SJCRH30 (cell line): ENCODE measurements around the gene RERG. TPM values are rescaled to one million over a fixed set of nuclear protein-coding genes. Genes with fewer than 3 reads are reported as not detected.
A peak's percentile ranks its signal among the peaks of the same experiment; 100 is the strongest.

ENCODE experiments used
- DNase-seq, 2 experiments: peaks; one replicate each; pipeline ENCODE4 v3.0.0-alpha.2; 2015 to 2020
- H3K27ac ChIP-seq: fragments of 250-450 bp; sonication (Bioruptor Pico); 2 replicates; pipeline ENCODE4 v1.5.1; 2020; ENCODE audit warnings: mild to moderate bottlenecking, moderate library complexity
- H3K27me3 ChIP-seq: fragments of 250-450 bp; sonication (Bioruptor Pico); 2 replicates; pipeline ENCODE4 v1.5.1; 2020; ENCODE audit warnings: mild to moderate bottlenecking, moderate library complexity
- H3K36me3 ChIP-seq: fragments of 250-450 bp; sonication (Bioruptor Pico); 2 replicates; pipeline ENCODE4 v1.5.1; 2020; ENCODE audit warnings: mild to moderate bottlenecking, moderate library complexity
- H3K4me1 ChIP-seq: fragments of 250-450 bp; sonication (Bioruptor Pico); 2 replicates; pipeline ENCODE4 v1.5.1; 2020; ENCODE audit warnings: mild to moderate bottlenecking, moderate library complexity
- H3K4me3 ChIP-seq: fragments of 250-450 bp; sonication (Bioruptor Pico); 2 replicates; pipeline ENCODE4 v1.5.1; 2020; ENCODE audit warnings: mild to moderate bottlenecking, moderate library complexity
- H3K9me3 ChIP-seq: fragments of 250-450 bp; sonication (Bioruptor Pico); replicated peaks from 2 replicates; pipeline ENCODE4 v1.5.1; 2020; ENCODE audit warnings: mild to moderate bottlenecking, moderate library complexity
- total RNA-seq: library from RNA; depleted of rRNA; stranded (reverse); fragments of >200 nt; shearing (Covaris generic); gene quantifications from 2 replicates; pipeline ENCODE4 v1.2.3, GENCODE V29; 2014

Gene RERG
- total RNA-seq, 1 experiment from 2014 or later, result not detected

DNA sequence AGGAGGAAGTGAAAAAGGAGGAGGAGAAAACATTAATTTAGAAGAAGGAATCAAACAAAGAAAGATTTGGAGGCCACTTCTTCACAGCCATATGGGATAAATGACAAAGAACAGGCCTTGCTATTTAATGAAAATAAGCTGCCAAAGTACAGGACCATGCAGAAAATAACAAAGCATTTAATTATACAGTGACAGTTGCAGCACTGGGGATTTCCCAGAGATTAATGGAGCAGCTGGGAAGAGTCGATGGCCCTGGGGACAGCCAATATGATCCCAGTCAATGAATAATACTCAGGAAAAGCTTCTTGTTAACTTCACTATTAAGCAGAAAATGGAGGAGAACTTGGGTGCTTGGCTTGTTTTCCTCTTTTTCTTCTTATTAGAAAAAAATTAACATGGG lies 34.6 kb downstream of the RERG start:
- Histone ChIP-seq H3K27ac (no peak overlapping the region), H3K9me3 (no peaks in the 10 kb centered on the region), H3K4me3 (no peak overlapping the region), H3K4me1 (0 out of 2 replicates have a peak, but pooled peaks cover 6% of the 10 kb centered on the region), H3K36me3 (no peaks in the 10 kb centered on the region), H3K27me3 (no peaks in the 10 kb centered on the region)
- DNase-seq, result peak; percentile 8 to 20

DNA sequence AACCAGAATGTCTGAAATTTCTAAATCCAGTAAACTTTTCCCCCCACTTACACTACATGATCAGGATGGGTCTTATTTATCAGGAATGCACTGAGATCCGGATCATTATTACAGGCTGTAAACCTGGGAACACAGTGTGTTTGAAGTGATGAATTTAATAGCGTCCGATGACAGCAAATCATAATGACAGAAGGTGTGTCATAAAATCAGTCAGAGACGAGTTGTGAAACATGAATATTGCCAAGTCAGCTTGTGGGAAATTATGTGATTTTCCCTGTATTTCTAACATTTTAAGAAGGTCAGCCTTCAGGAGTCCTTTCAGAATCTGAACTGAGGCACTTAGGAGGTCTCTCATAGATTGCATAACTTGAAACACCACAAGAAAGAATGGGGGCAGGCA lies 36.7 kb downstream of the RERG start:
- Histone ChIP-seq H3K36me3 (no peaks in the 10 kb centered on the region), H3K27ac (no peak overlapping the region), H3K4me3 (no peak overlapping the region), H3K9me3 (no peaks in the 10 kb centered on the region), H3K27me3 (no peaks in the 10 kb centered on the region), H3K4me1 (0 out of 2 replicates have a peak, but pooled peaks cover 6% of the 10 kb centered on the region)
- no peak for DNase-seq

DNA sequence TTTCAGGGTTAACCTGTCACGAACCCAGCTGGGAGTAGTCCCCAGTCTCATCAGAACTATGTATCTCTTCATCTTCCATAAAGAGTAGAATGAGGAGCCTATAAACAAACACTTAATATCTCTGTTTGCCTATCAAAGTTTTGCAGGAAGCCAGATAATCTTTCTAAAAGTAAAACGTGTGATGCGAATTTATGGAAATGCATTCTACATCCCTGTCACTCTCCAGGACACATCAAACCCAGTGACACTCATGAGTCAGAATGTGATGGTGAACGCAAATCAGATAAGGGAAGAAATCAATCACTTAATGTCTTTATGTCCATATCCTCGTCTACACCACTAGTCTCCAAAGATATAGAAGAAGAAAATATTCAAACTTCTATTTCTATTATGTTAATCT lies 37.4 kb downstream of the RERG start:
- no peak for DNase-seq
- H3K36me3 ChIP-seq, result no peaks in the 10 kb centered on the region
- H3K9me3 ChIP-seq, result no peaks in the 10 kb centered on the region
- no peak overlapping the region for H3K4me3 ChIP-seq
- H3K27me3 ChIP-seq, result no peaks in the 10 kb centered on the region
- H3K4me1 ChIP-seq, result 0 out of 2 replicates have a peak, but pooled peaks cover 6% of the 10 kb centered on the region
- no peak overlapping the region for H3K27ac ChIP-seq

DNA sequence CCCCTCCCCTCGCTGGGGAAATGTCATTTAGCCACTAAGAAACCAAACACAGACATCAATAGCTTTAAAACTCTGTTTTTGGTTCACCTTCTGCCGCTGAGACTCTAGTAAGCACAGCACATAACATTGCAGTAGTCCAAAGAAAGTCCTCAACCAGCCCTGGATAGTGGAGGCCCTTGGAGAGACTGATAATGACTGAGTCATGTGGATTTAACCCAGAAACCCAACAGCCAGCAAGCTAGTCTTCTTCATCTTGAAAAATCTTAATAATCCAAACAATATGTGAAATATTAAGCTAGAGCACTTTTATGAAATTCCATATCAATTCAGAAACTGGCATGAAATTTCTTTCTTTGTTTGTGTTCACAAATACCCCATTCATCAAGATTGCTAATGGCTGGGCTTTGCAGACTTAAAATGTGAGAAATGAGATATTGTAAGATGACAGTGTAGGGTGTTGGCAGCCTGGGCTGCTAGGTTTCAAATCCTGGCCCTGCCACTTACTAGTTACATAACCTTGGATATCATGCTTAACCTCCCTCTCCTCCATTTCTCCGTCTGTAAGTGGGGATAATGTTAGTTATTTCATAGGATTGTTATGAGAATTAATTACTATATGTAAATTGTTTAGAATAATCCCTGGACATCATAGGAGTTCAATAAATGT lies 40.1 kb downstream of the RERG start:
- H3K9me3 ChIP-seq, result no peaks in the 10 kb centered on the region
- no peak for DNase-seq
- H3K27me3 ChIP-seq, result no peaks in the 10 kb centered on the region
- no peak overlapping the region for H3K4me3 ChIP-seq
- no peak overlapping the region for H3K27ac ChIP-seq
- H3K4me1 ChIP-seq, result 0 out of 2 replicates have a peak, but pooled peaks cover under 1% of the 10 kb centered on the region
- H3K36me3 ChIP-seq, result no peaks in the 10 kb centered on the region

DNA sequence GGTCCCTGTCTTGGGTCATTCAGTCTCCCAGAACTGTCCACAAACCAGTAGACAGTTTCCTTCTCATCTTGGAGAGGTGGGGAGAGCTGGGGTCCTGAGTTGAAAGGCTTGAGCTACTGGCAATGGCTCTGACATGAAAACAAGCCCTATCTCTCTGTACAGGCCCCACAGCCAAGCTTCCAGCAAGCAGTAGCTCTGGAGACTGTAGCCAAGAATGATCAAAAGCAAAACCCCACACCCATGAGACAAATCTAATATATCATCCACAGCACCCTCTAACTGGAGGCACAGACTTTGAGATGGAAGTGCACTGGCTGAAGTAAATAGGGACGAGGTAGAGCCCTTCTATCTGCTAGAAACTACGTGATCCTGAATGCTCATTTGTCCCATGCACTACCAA lies 40.9 kb downstream of the RERG start:
- Histone ChIP-seq H3K27me3 (no peaks in the 10 kb centered on the region), H3K27ac (no peak overlapping the region), H3K9me3 (no peaks in the 10 kb centered on the region), H3K36me3 (no peaks in the 10 kb centered on the region), H3K4me1 (no peaks in the 10 kb centered on the region), H3K4me3 (no peak overlapping the region)
- no peak for DNase-seq

DNA sequence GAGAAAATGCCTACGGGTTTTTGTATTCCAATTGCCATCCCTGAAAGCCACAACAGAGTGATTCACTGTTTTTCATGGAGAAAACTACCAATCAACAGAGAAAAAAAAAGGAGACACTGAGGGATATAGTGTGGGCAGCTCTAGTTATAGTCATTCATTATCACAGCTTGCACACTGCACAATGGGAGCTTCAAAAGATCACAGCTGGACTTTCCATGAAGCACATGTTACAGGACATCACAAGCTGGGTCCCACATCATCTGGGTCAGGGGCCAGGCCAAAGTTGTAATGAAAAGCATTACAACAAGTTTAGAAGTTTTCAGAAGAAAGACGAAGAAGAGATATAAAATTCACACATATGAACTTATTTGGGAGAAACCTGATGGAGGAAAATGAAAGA lies 41.5 kb downstream of the RERG start:
- no peaks in the 10 kb centered on the region for H3K4me1 ChIP-seq
- H3K36me3 ChIP-seq, result no peaks in the 10 kb centered on the region
- H3K9me3 ChIP-seq, result no peaks in the 10 kb centered on the region
- no peak overlapping the region for H3K27ac ChIP-seq
- H3K27me3 ChIP-seq, result no peaks in the 10 kb centered on the region
- H3K4me3 ChIP-seq, result no peak overlapping the region
- no peak for DNase-seq

DNA sequence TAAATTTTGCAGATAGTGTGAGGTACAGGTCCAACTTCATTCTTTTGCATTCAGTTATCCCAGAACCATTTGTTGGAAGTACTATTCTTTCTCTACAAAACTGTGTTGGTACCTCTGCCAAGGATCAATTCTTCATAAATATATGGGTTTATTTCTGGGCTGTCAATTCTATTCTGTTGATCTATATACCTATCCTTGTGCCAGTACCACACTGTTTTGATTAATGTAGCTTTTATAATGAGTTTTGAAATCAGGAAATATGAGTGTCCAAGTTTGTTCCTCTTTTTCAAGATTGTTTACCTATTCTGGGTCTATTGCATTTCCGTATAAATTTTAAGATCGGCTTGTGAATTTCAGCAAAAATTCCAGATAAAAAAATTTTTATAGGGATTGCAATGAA lies 48.1 kb downstream of the RERG start:
- Histone ChIP-seq H3K9me3 (no peaks in the 10 kb centered on the region), H3K27me3 (no peaks in the 10 kb centered on the region), H3K36me3 (no peaks in the 10 kb centered on the region), H3K4me1 (no peaks in the 10 kb centered on the region), H3K27ac (no peak overlapping the region), H3K4me3 (no peak overlapping the region)
- DNase-seq, result no peak

DNA sequence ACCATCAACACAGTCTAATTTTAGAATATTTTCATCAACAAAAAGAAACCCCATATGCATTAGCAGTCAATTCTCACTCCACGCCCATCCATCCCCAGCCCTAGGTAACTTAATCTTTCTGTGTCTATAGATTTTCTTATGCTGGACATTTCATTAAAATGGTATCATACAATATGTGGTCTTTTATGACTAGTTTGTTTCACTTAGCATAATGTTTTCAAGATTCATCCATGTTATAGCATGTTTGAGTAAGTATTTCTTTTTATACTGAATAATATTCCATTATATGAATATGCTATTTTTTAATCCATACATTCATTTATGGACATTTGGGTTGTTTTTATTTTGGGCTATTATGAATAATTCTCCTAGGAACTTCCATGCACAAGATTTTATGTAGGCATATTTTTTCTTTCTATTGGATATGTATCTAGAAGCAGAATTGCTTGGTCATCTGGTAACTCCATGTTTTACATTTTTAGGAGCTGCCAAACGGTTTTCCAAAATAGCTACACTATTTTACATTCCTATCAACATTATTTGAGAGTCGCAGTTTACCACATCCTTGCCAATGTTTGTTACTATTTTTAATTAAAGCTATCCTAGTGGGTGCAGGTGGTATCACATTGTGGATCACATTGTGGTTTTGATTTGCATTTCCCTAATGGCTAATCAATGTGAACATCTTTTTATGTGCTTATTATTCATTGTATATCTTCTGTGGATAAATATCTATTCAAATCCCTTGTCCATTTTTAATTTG lies 49.0 kb downstream of the RERG start:
- H3K4me3 ChIP-seq, result no peak overlapping the region
- no peak overlapping the region for H3K27ac ChIP-seq
- H3K9me3 ChIP-seq, result no peaks in the 10 kb centered on the region
- H3K4me1 ChIP-seq, result no peaks in the 10 kb centered on the region
- no peak for DNase-seq
- no peaks in the 10 kb centered on the region for H3K36me3 ChIP-seq
- H3K27me3 ChIP-seq, result no peaks in the 10 kb centered on the region

DNA sequence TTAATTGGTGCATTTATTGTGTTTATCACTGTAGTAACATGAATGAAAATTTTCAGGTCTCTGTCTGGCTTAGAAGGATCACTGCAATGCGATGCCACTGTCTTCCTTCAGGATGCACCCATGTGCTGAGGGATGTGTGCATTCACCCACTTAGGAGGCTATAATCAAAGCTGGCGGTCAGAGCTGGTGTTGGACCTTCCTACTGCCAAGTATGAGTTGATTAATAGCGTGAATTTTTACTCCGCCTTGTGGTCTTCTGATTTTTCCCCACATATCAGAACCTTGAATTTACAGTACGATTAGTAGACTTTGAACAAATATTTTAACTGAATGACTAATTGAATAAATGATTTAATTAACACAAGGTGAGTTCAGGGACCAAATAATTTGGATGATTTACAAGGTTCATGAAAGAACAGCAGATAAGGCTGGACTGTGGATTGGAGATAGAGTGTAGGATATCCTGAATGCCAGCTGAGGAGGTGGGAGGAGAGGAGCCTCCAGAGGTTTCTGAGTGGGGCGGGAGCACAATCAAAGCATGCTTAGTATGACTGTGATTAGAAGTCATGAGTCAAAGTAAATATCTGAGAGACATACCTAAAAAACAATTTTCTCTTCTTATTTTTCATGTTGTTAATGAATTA lies 50.1 kb downstream of the RERG start:
- H3K27ac ChIP-seq, result no peak overlapping the region
- H3K27me3 ChIP-seq, result no peaks in the 10 kb centered on the region
- H3K9me3 ChIP-seq, result no peaks in the 10 kb centered on the region
- no peak overlapping the region for H3K4me3 ChIP-seq
- H3K36me3 ChIP-seq, result no peaks in the 10 kb centered on the region
- no peaks in the 10 kb centered on the region for H3K4me1 ChIP-seq
- DNase-seq, result no peak

DNA sequence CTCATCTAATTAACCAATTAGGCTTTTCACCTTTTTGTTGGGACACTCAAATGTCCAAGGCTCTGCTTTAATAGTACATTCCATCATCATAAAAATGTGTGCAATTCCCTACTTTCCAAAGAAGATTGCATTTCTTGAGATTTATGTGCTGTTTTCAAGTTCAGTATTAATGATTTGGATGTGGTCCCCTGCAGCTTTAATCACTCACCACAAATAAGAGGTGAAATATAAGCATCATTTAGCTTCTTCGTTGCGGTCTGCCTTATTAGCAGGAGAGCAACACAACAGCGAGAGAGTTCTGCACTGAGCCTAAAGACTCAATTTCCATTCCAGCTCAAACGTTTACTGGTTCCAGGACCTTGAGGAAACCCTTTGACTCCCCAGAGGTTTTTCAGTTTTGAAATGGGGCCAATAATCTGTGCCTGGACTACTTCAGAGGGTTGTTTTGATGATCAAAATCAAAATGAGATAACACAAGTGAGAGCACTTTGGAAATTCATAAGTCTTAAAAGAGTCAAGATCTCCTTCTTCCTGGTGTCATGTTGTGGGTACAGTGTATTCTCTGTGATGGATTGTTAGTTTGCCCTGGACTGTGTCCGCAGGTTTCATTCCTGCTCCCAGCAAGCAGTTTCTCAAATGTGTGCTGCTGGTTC lies 53.1 kb downstream of the RERG start:
- no peaks in the 10 kb centered on the region for H3K4me1 ChIP-seq
- H3K36me3 ChIP-seq, result no peaks in the 10 kb centered on the region
- no peaks in the 10 kb centered on the region for H3K9me3 ChIP-seq
- no peak overlapping the region for H3K27ac ChIP-seq
- no peak for DNase-seq
- H3K27me3 ChIP-seq, result no peaks in the 10 kb centered on the region
- no peak overlapping the region for H3K4me3 ChIP-seq

DNA sequence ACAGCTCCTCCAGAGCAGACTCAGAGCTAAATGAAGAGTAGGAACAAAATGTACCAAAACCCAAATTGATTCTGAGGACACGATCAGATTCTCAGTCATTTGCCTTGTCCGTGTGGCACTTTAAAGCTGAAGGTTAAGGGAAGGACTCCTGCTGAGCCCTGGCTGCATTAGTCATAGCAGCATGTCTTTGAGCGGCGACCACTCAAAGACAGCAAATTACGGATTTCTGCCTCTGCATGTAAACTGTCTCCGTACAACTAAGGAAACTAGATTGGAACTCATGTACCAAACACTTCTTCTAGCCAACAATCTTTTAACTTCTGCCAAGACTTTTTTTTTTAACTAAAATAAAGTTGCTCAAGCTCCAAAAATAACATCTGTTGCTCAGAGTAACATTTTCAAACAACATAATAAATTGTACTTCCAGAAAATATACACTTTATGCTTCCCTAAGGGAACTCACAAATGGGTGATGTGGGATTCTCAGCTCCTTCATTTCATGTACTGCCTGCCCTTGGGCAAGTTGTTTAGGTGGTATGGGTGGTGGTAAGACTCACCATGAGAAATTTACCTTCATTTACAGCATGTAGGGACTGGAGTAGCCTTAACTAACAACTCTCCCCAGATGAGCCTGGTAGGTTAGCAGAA lies 56.1 kb downstream of the RERG start:
- no peak for DNase-seq

DNA sequence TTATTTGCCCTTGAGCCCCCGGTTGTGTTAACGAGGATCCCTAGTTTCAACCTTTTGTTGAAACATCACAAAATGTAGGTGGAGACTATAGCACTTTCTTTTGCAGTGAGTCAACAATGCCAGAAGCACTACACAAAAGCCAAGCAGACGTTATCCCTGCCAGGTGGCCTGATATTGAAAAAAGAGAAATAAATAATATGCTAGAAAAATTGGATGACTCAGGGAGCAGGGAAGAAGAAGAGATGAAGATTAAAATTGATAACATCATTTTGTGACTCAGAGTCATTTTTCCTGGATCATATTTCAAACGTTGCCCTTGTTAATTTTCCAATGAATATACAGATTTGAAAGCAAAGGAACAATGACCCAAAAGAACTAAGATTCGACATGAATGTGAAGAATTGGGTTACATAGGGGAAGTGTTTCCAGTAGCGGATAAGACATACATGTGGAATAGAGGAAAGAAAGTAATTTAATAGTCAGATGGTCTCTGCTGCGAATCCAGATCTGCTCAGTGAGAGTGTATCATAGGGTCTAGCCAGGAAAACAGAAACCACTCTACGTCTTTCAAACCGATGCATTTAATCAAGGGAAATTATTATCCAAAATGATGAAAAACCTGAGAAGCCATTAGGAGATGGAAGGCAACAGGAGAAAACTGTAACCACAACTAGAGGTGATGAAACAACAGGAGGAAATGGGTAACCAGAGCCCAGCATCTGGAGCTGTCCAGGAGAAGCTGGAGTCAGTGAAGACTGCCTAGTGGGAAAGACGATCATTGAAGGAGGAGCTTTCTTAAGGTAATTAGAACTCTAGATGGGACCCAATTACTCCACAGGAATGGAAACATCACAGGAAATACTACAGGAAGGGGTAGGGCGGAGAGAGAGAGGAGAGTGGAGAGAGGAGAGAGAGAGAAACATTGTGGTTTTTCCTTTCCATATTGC lies 57.9 kb downstream of the RERG start:
- Histone ChIP-seq H3K9me3 (no peaks in the 10 kb centered on the region), H3K36me3 (no peaks in the 10 kb centered on the region), H3K27ac (no peak overlapping the region), H3K27me3 (no peaks in the 10 kb centered on the region), H3K4me1 (no peaks in the 10 kb centered on the region), H3K4me3 (no peak overlapping the region)
- DNase-seq, result no peak

More for the DNA sequence above, 56.1 kb downstream of the RERG start:
- no peaks in the 10 kb centered on the region for H3K4me1 ChIP-seq
- no peaks in the 10 kb centered on the region for H3K9me3 ChIP-seq
- H3K27me3 ChIP-seq, result no peaks in the 10 kb centered on the region
- no peaks in the 10 kb centered on the region for H3K36me3 ChIP-seq
- no peak overlapping the region for H3K4me3 ChIP-seq
- H3K27ac ChIP-seq, result no peak overlapping the region

DNA sequence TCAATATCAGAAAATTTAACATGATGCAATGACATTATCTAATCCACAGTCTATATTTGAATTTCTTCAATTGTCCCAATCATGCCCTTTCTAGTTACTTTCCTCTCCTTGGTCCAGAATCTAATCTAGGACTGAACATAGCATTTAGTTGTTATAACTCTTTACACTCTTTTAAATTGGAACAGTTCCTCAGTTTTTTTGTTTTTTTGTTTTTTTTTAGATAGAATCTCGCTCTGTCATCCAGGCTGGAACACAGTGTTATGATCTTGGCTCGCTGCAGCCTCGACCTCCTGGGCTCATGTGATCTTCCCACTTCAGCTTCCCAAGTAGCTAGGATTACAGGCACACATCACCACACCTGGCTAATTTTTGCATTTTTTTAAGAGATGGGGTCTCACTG lies 63.1 kb downstream of the RERG start:
- Histone ChIP-seq H3K27ac (no peak overlapping the region), H3K4me3 (no peak overlapping the region), H3K36me3 (no peaks in the 10 kb centered on the region), H3K27me3 (no peaks in the 10 kb centered on the region), H3K9me3 (no peaks in the 10 kb centered on the region), H3K4me1 (peaks cover 3% of the 10 kb centered on the region; the same call in 1 of the 2 replicates)
- DNase-seq, result no peak

DNA sequence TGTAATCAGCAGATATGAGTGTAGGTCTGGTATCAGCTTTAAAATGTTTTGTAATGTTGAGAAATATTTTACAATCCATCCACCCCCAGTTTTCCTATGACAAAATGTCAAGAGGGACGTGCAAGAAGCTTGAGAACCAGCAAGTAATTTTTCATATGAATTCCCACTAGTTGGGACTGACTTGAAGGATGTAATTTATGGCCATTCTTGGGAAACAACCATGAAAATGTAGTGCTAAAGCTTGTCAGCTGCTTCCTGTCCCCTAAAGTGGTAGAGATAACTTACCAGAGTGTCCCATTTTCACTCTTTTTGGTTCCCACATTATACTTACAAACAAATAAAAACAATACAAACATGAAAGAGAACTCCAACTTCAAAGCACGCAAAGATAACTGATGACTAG lies 63.9 kb downstream of the RERG start:
- Histone ChIP-seq H3K27ac (no peak overlapping the region), H3K27me3 (no peaks in the 10 kb centered on the region)

More for the DNA sequence above, 63.9 kb downstream of the RERG start:
- Histone ChIP-seq H3K4me1 (peaks cover 3% of the 10 kb centered on the region; the same call in 1 of the 2 replicates), H3K4me3 (no peak overlapping the region), H3K36me3 (no peaks in the 10 kb centered on the region), H3K9me3 (no peaks in the 10 kb centered on the region)
- no peak for DNase-seq
